ENCODE measurements around the gene PSD.

Gene PSD

GRCh38 chr10:102419269-102420180 lies 940 bp upstream of the PSD start:
- DNase-seq, result peak; percentile 75

GRCh38 chr10:102416695-102417094 lies 1.9 kb downstream of the PSD start:
- DNase-seq, result no peak

GRCh38 chr10:102416283-102416682 lies 2.3 kb downstream of the PSD start:
- DNase-seq, result no peak

- DNase-seq, result no peak
Observed at GRCh38 chr10:102414749-102415148, 3.8 kb downstream of the PSD start.

GRCh38 chr10:102413806-102414561 lies 4.6 kb downstream of the PSD start:
- DNase-seq, result no peak

GRCh38 chr10:102413053-102413705 lies 5.4 kb downstream of the PSD start:
- DNase-seq, result no peak

GRCh38 chr10:102412293-102412692 lies 6.3 kb downstream of the PSD start:
- DNase-seq, result no peak

- DNase-seq, result no peak
Observed at GRCh38 chr10:102411341-102412255, 7.0 kb downstream of the PSD start.

GRCh38 chr10:102410429-102411073 lies 8.0 kb downstream of the PSD start:
- peak; percentile 83 for DNase-seq

- DNase-seq, result peak; percentile 50
Observed at GRCh38 chr10:102409604-102410428, 8.8 kb downstream of the PSD start.

GRCh38 chr10:102408728-102409603 lies 9.6 kb downstream of the PSD start:
- DNase-seq, result peak; percentile 86

GRCh38 chr10:102408131-102408727 lies 10.4 kb downstream of the PSD start:
- DNase-seq, result no peak

GRCh38 chr10:102407425-102408130 lies 11.0 kb downstream of the PSD start:
- DNase-seq, result no peak

- no peak for DNase-seq
Observed at GRCh38 chr10:102406815-102407214, 11.8 kb downstream of the PSD start.

- no peak for DNase-seq
Observed at GRCh38 chr10:102405632-102406031, 13.0 kb downstream of the PSD start.

GRCh38 chr10:102405108-102405571 lies 13.4 kb downstream of the PSD start:
- no peak for DNase-seq

- DNase-seq, result no peak
Observed at GRCh38 chr10:102404361-102405107, 14.1 kb downstream of the PSD start.

GRCh38 chr10:102403115-102403514 lies 15.5 kb downstream of the PSD start:
- no peak for DNase-seq
